Thymus (tissue), 11 donors: ENCODE results near the gene UBE2M. TPM values are rescaled to one million over a fixed set of nuclear protein-coding genes. Genes with fewer than 3 reads are reported as not detected.
"Not testable (repeated sequence)": the region's sequence is repeated elsewhere in the genome, so short reads cannot be mapped to it uniquely, and the experiment has no call there.

Experiments used
- DNase-seq, 9 donors: peaks; one replicate each; pipeline ENCODE4 v3.0.0-alpha.2; 2013; ENCODE audit warnings: low spot score in 9 of 9, low read depth in 6 of 9, missing footprints in 1 of 9
- H3K27ac ChIP-seq, 2 donors: one replicate each; pipeline ENCODE4 v1.5.1; 2013; ENCODE audit warnings: control low read depth in 1 of 2, low read depth in 1 of 2, low read length in 1 of 2, mild to moderate bottlenecking in 1 of 2, moderate library complexity in 1 of 2
- H3K27me3 ChIP-seq, 2 donors: one replicate each; pipeline ENCODE4 v1.5.1; 2013; ENCODE audit warnings: low read length in 1 of 2; ENCODE audit not compliant: control insufficient read depth in 2 of 2, insufficient read depth in 1 of 2
- H3K36me3 ChIP-seq, 2 donors: one replicate each; pipeline ENCODE4 v1.5.1; 2013; ENCODE audit warnings: low read length in 1 of 2, mild to moderate bottlenecking in 1 of 2, moderate library complexity in 1 of 2; ENCODE audit not compliant: control insufficient read depth in 2 of 2, insufficient read depth in 2 of 2
- H3K4me1 ChIP-seq, 2 donors: one replicate each; pipeline ENCODE4 v1.5.1; 2013; ENCODE audit warnings: low read length in 2 of 2; ENCODE audit not compliant: control insufficient read depth in 2 of 2, insufficient read depth in 2 of 2
- H3K4me3 ChIP-seq, 2 donors: one replicate each; pipeline ENCODE4 v1.5.1; 2013; ENCODE audit warnings: low read length in 2 of 2, control low read depth in 1 of 2, mild to moderate bottlenecking in 1 of 2
- H3K9me3 ChIP-seq, 2 donors: one replicate each; pipeline ENCODE4 v1.5.1; 2013; ENCODE audit warnings: low read length in 1 of 2, mild to moderate bottlenecking in 1 of 2; ENCODE audit not compliant: control insufficient read depth in 2 of 2, insufficient read depth in 1 of 2
- WGBS: extraction: QIAGEN DNeasy Blood & Tissue Kit; methylation state at CpG from one replicate; pipeline ENCODE4 v1.1.7; 2013; 5-methylcytosine and 5-hydroxymethylcytosine counted together
- polyA plus RNA-seq: library from polyadenylated mRNA; stranded (reverse); fragments of 200-250 nt; gene quantifications from one replicate; pipeline ENCODE4 v1.2.3, GENCODE V29; 2013
- total RNA-seq: library from RNA; stranded (reverse); fragments of 120-200 nt; gene quantifications from one replicate; pipeline ENCODE4 v1.2.4, GENCODE V29; 2013
- donor health status: healthy.

UBE2M gene
- total and polyA plus RNA-seq, 2 donors = 33.3 to 43.9 TPM

- WGBS = 96% methylated on average over 25 of the region's 25 CpGs
- no peaks in the 10 kb centered on the region for H3K27me3 ChIP-seq
- DNase-seq = no peak
- H3K9me3 ChIP-seq = peaks cover 0 to 11% of the 10 kb centered on the region in 2 donors
- H3K4me1 ChIP-seq = peaks cover 7 to 14% of the 10 kb centered on the region in 2 donors
- H3K4me3 ChIP-seq = no peak within 1 kb of the TSS
- H3K27ac ChIP-seq = no peak within 1 kb of the TSS
- peaks cover 10 to 11% of the 10 kb centered on the region in 2 donors for H3K36me3 ChIP-seq
Observed at GRCh38 chr19:58511353-58512208, 46.8 kb downstream of the UBE2M start, which contains the start of gene SLC27A5. Gene SLC27A5 (minus strand): TSS chr19:58511992. CDS start chr19:58511955, 37 bp downstream.

- H3K4me3 ChIP-seq = no peak overlapping the region
- H3K9me3 ChIP-seq = peaks cover 0 to 11% of the 10 kb centered on the region in 2 donors
- DNase-seq = no peak
- peaks cover 7 to 12% of the 10 kb centered on the region in 2 donors for H3K4me1 ChIP-seq
- H3K36me3 ChIP-seq = no peaks in the 10 kb centered on the region
- H3K27ac ChIP-seq = no peak overlapping the region
- 93% methylated on average over 8 of the region's 8 CpGs for WGBS
- H3K27me3 ChIP-seq = no peaks in the 10 kb centered on the region
Observed at GRCh38 chr19:58510084-58510862, 48.1 kb downstream of the UBE2M start.

GRCh38 chr19:58509731-58510083 is 48.7 kb downstream of the UBE2M start:
- no peak overlapping the region for H3K27ac ChIP-seq
- H3K27me3 ChIP-seq = no peaks in the 10 kb centered on the region
- H3K4me1 ChIP-seq = peaks cover 7 to 12% of the 10 kb centered on the region in 2 donors
- peaks cover 0 to 11% of the 10 kb centered on the region in 2 donors for H3K9me3 ChIP-seq
- H3K4me3 ChIP-seq = no peak overlapping the region
- 94% methylated on average over 11 of the region's 11 CpGs for WGBS
- no peak for DNase-seq
- no peaks in the 10 kb centered on the region for H3K36me3 ChIP-seq

GRCh38 chr19:58507602-58508223 is 50.7 kb downstream of the UBE2M start:
- 80% methylated on average over 8 of the region's 8 CpGs for WGBS
- DNase-seq, H3K4me1 ChIP-seq, H3K27ac ChIP-seq, H3K36me3 ChIP-seq, H3K27me3 ChIP-seq, H3K4me3 ChIP-seq: not testable (repeated sequence)
- peaks cover 0 to 11% of the 10 kb centered on the region in 2 donors for H3K9me3 ChIP-seq

Other genes starting within 250 kb of the UBE2M start
- 1.2 TPM for gene ZSCAN22, start 231.6 kb downstream of the UBE2M start, total RNA-seq
- 1.2 TPM for gene ZSCAN22, start 231.6 kb downstream of the UBE2M start, polyA plus RNA-seq
- gene A1BG, start 205.1 kb downstream of the UBE2M start, total RNA-seq = 59.3 TPM
- 77.3 TPM for gene A1BG, start 205.1 kb downstream of the UBE2M start, polyA plus RNA-seq
- 0.94 TPM for gene ZNF497, start 195.9 kb downstream of the UBE2M start, total RNA-seq
- gene ZNF497, start 195.9 kb downstream of the UBE2M start, polyA plus RNA-seq = 1.3 TPM
- 3.8 TPM for gene ZNF837, start 177.6 kb downstream of the UBE2M start, total RNA-seq
- 2.9 TPM for gene ZNF837, start 177.6 kb downstream of the UBE2M start, polyA plus RNA-seq
- 1,573 TPM for gene RPS5, start 171.3 kb downstream of the UBE2M start, total RNA-seq
- gene RPS5, start 171.3 kb downstream of the UBE2M start, polyA plus RNA-seq = 942 TPM
- not detected for gene RNF225, start 163.0 kb downstream of the UBE2M start, total RNA-seq
- gene RNF225, start 163.0 kb downstream of the UBE2M start, polyA plus RNA-seq = not detected
- 6.0 TPM for gene ZNF584, start 150.0 kb downstream of the UBE2M start, total RNA-seq
- gene ZNF584, start 150.0 kb downstream of the UBE2M start, polyA plus RNA-seq = 5.2 TPM
- 6.4 TPM for gene ZNF132, start 118.5 kb downstream of the UBE2M start, total RNA-seq
- 1.6 TPM for gene ZNF132, start 118.5 kb downstream of the UBE2M start, polyA plus RNA-seq
- gene ZNF324B, start 107.0 kb downstream of the UBE2M start, total RNA-seq = 4.6 TPM
- 3.1 TPM for gene ZNF324B, start 107.0 kb downstream of the UBE2M start, polyA plus RNA-seq
- gene ZNF324, start 91.5 kb downstream of the UBE2M start, total RNA-seq = 10.9 TPM
- 5.6 TPM for gene ZNF324, start 91.5 kb downstream of the UBE2M start, polyA plus RNA-seq
- 7.0 TPM for gene ZNF446, start 82.3 kb downstream of the UBE2M start, total RNA-seq
- gene ZNF446, start 82.3 kb downstream of the UBE2M start, polyA plus RNA-seq = 13.5 TPM
- 24.5 TPM for gene SLC27A5, start 46.6 kb downstream of the UBE2M start, total RNA-seq
- gene SLC27A5, start 46.6 kb downstream of the UBE2M start, polyA plus RNA-seq = 20.9 TPM
- 2.8 TPM for gene ZBTB45, start 38.8 kb downstream of the UBE2M start, total RNA-seq
- gene ZBTB45, start 38.8 kb downstream of the UBE2M start, polyA plus RNA-seq = 7.2 TPM
- gene TRIM28, start 14.5 kb downstream of the UBE2M start, total RNA-seq = 333 TPM
- gene TRIM28, start 14.5 kb downstream of the UBE2M start, polyA plus RNA-seq = 220 TPM
- gene CHMP2A, start 3.5 kb downstream of the UBE2M start, total RNA-seq = 75.4 TPM
- 131 TPM for gene CHMP2A, start 3.5 kb downstream of the UBE2M start, polyA plus RNA-seq
- gene MZF1, start 14.7 kb upstream of the UBE2M start, total RNA-seq = 9.0 TPM
- 24.7 TPM for gene MZF1, start 14.7 kb upstream of the UBE2M start, polyA plus RNA-seq